HUDEP-2 (cell line): Measurements from ENCODE around the gene TMEM151B.

ENCODE experiments used
- DNase-seq, 76 experiments: peaks; one replicate each; lab custom pipeline; 2025; ENCODE audit not compliant: unreplicated experiment in 76 of 76; lab: John Stamatoyannopoulos, UW

TMEM151B gene

GRCh38 chr6:44275749-44276648 lies 5.7 kb downstream of the TMEM151B start:
- no peak for DNase-seq

GRCh38 chr6:44276667-44277640 lies 6.7 kb downstream of the TMEM151B start:
- DNase-seq = no peak

GRCh38 chr6:44277763-44278162 lies 7.5 kb downstream of the TMEM151B start:
- no peak for DNase-seq

- DNase-seq = no peak
Observed at GRCh38 chr6:44278315-44278714, 8.1 kb downstream of the TMEM151B start.

GRCh38 chr6:44278774-44279697 lies 8.8 kb downstream of the TMEM151B start:
- DNase-seq = no peak

GRCh38 chr6:44284121-44284520 lies 13.9 kb downstream of the TMEM151B start:
- DNase-seq = no peak

- DNase-seq = no peak
Observed at GRCh38 chr6:44284867-44285266, 14.6 kb downstream of the TMEM151B start.

- peak in 12 of 76 experiments; percentile 5 to 52 (median 20) for DNase-seq
Observed at GRCh38 chr6:44285552-44286284, 15.5 kb downstream of the TMEM151B start.

GRCh38 chr6:44286285-44286565 lies 16.0 kb downstream of the TMEM151B start:
- DNase-seq = no peak

- DNase-seq = no peak
Observed at GRCh38 chr6:44286747-44287146, 16.5 kb downstream of the TMEM151B start.

GRCh38 chr6:44289726-44290260 lies 19.5 kb downstream of the TMEM151B start:
- no peak for DNase-seq

GRCh38 chr6:44291841-44292240 lies 21.6 kb downstream of the TMEM151B start:
- no peak for DNase-seq

- no peak for DNase-seq
Observed at GRCh38 chr6:44292661-44293365, 22.6 kb downstream of the TMEM151B start.

- DNase-seq = no peak
Observed at GRCh38 chr6:44294832-44295791, 24.9 kb downstream of the TMEM151B start.

- peak in 5 of 76 experiments; percentile 15 to 54 (median 21) for DNase-seq
Observed at GRCh38 chr6:44297063-44298038, 27.1 kb downstream of the TMEM151B start.

GRCh38 chr6:44298055-44298803 lies 28.0 kb downstream of the TMEM151B start:
- DNase-seq = peak in 1 of 76 experiments; percentile 8
